ENCODE results near the gene CSTPP1.

- no peak for TF ChIP-seq CTCF (IDR thresholded peaks at IDR 0.05; ENCODE audit: insufficient read depth, low read length)
- no peak for TF ChIP-seq GABPA (IDR thresholded peaks at IDR 0.05; ENCODE audit: low read depth)
These were observed 220.4 kb downstream of the CSTPP1 start for GRCh38 chr11:47156951-47157350.

Data from HL-60 (cell line).